Astrocyte (in vitro differentiated cells and primary cell): Measurements from ENCODE around the gene SFXN3.

Source experiments
- EZH2 ChIP-seq: IDR thresholded peaks from 2 replicates; pipeline ENCODE4 v1.6.1; 2012; ENCODE audit warnings: mild to moderate bottlenecking, low read length, inconsistent platforms; ENCODE audit not compliant: insufficient read depth
- TF ChIP-seq, protein P1 (sequence below): IDR thresholded peaks from 2 replicates; pipeline ENCODE4 v1.5.1; 2011; ENCODE audit warnings: low read depth, mild to moderate bottlenecking, inconsistent platforms, low read length, moderate library complexity; ENCODE audit not compliant: insufficient read depth

DNA sequence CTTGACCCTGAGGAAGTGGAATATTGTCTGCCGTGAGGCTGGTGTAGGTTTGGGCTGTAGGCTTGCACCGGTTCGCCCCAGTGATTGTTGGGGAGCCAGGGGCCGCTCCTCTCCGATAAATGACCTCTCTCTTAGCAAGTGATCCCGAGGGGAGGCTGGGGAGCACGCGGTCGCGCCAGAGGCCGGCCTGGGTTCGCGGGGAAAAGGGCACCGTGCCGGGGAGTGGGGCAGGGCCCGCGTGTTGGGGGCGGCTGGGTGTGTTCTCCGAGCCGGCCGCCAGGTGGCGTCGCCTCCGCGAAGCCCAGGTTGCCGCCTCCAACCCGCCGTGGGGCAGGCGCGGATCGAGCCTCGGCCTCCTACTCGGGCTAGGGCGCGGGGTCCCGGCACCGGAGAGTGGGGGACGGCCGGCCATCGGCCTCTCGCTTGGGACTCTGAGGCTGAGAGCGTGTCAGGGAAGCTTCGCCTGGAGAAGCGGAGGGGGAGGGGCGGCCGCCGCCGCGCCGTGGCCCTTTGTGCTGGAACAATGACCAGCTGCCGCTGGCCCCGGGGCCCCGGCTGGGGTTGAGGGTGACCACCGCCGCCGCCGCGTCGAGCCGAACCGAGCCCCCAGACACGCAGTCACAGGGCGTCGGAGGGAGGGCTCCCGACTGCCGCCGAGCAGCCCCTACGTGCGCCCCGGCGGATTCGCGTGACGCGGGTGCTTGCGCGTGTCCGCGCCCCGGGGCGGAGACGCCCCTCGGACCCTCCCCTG lies 31.9 kb upstream of the SFXN3 start:
- no peak for TF ChIP-seq EZH2
- TF ChIP-seq, protein P1, sequence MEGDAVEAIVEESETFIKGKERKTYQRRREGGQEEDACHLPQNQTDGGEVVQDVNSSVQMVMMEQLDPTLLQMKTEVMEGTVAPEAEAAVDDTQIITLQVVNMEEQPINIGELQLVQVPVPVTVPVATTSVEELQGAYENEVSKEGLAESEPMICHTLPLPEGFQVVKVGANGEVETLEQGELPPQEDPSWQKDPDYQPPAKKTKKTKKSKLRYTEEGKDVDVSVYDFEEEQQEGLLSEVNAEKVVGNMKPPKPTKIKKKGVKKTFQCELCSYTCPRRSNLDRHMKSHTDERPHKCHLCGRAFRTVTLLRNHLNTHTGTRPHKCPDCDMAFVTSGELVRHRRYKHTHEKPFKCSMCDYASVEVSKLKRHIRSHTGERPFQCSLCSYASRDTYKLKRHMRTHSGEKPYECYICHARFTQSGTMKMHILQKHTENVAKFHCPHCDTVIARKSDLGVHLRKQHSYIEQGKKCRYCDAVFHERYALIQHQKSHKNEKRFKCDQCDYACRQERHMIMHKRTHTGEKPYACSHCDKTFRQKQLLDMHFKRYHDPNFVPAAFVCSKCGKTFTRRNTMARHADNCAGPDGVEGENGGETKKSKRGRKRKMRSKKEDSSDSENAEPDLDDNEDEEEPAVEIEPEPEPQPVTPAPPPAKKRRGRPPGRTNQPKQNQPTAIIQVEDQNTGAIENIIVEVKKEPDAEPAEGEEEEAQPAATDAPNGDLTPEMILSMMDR: peak; percentile 46
